ENCODE results near the gene NBEAL2. TPM values are rescaled to one million over a fixed set of nuclear protein-coding genes. Genes with fewer than 3 reads are reported as not detected.

NBEAL2 gene
- total and polyA plus RNA-seq, 3 donors from 2014 or later, result 16.2 to 44.8 (median 40.2) TPM

GRCh38 chr3:47047673-47048072 lies 68.2 kb downstream of the NBEAL2 start:
- no peak for DNase-seq
- no peaks in the 10 kb centered on the region for H3K9me3 ChIP-seq
- TF ChIP-seq CTCF (IDR thresholded peaks at IDR 0.05) (no peak), POLR2A (IDR thresholded peaks at IDR 0.05) (no peak)

GRCh38 chr3:47054412-47054811 lies 74.9 kb downstream of the NBEAL2 start:
- H3K4me3 ChIP-seq, result no peak overlapping the region
- no peaks in the 10 kb centered on the region for H3K9me3 ChIP-seq
- H3K36me3 ChIP-seq (ENCODE audit: low read depth, missing control alignments), result no peaks in the 10 kb centered on the region
- H3K4me1 ChIP-seq, result no peaks in the 10 kb centered on the region
- no peak for DNase-seq
- H3K27ac ChIP-seq, result no peak overlapping the region
- TF ChIP-seq CTCF (IDR thresholded peaks at IDR 0.05) (no peak), POLR2A (IDR thresholded peaks at IDR 0.05) (no peak)
- intact Hi-C loops (cut with DNase I; ENCODE audit: low total_unique reads), result no loop called here
- no peaks in the 10 kb centered on the region for H3K27me3 ChIP-seq

More at GRCh38 chr3:47047673-47048072, 68.2 kb downstream of the NBEAL2 start:
- intact Hi-C loops (cut with DNase I; ENCODE audit: low total_unique reads), result no loop called here
- H3K27ac ChIP-seq, result no peak overlapping the region
- no peak overlapping the region for H3K4me3 ChIP-seq
- no peaks in the 10 kb centered on the region for H3K4me1 ChIP-seq
- no peaks in the 10 kb centered on the region for H3K27me3 ChIP-seq
- H3K36me3 ChIP-seq (ENCODE audit: low read depth, missing control alignments), result no peaks in the 10 kb centered on the region

- DNase-seq, result no peak
- Histone ChIP-seq H3K4me3 (no peak overlapping the region), H3K27me3 (no peaks in the 10 kb centered on the region), H3K27ac (no peak overlapping the region), H3K9me3 (no peaks in the 10 kb centered on the region), H3K36me3 (ENCODE audit: low read depth, missing control alignments) (no peaks in the 10 kb centered on the region), H3K4me1 (no peaks in the 10 kb centered on the region)
- intact Hi-C loops (cut with DNase I; ENCODE audit: low total_unique reads), result no loop called here
- TF ChIP-seq POLR2A (IDR thresholded peaks at IDR 0.05), result no peak
- TF ChIP-seq CTCF (IDR thresholded peaks at IDR 0.05), result no peak
- 90 to 96% methylated on average over 2 to 3 of the region's 3 CpGs for WGBS, 2 donors
Measured at GRCh38 chr3:47056705-47057104, 77.2 kb downstream of the NBEAL2 start.

GRCh38 chr3:47057212-47057671 lies 77.8 kb downstream of the NBEAL2 start:
- Histone ChIP-seq H3K4me1 (no peaks in the 10 kb centered on the region), H3K4me3 (no peak overlapping the region), H3K27me3 (no peaks in the 10 kb centered on the region), H3K9me3 (no peaks in the 10 kb centered on the region), H3K36me3 (ENCODE audit: low read depth, missing control alignments) (no peaks in the 10 kb centered on the region), H3K27ac (no peak overlapping the region)
- no peak for DNase-seq
- 88 to 91% methylated on average over 6 of the region's 6 CpGs for WGBS, 2 donors
- TF ChIP-seq POLR2A (IDR thresholded peaks at IDR 0.05) (no peak), CTCF (IDR thresholded peaks at IDR 0.05) (no peak)
- intact Hi-C loops (cut with DNase I; ENCODE audit: low total_unique reads), result no loop called here

Small RNA genes lying within 50 kb of the gene (small RNA-seq; reads per million reads assigned to genes)
- 0 reads per million in 2 donors for gene MRPL57P3

Other genes starting within 250 kb of the NBEAL2 start
- 1 to 10 TPM; 1.2 to 3.0 TPM for gene MYL3, start 116.2 kb upstream of the NBEAL2 start, total RNA-seq
- 14.5 TPM for gene MYL3, start 116.2 kb upstream of the NBEAL2 start, polyA plus RNA-seq (ENCODE audit: insufficient read depth, low read depth, low replicate concordance)
- 10 to 100 TPM in 1 of 2 donors, 1 to 10 TPM in 1; 8.4 to 11.3 TPM for gene PTH1R, start 101.9 kb upstream of the NBEAL2 start, total RNA-seq
- 10.2 TPM for gene PTH1R, start 101.9 kb upstream of the NBEAL2 start, polyA plus RNA-seq (ENCODE audit: insufficient read depth, low read depth, low replicate concordance)
- gene CCDC12, start 2.9 kb upstream of the NBEAL2 start, total RNA-seq, result 10 to 100 TPM; 59.6 to 66.6 TPM
- 43.3 TPM for gene CCDC12, start 2.9 kb upstream of the NBEAL2 start, polyA plus RNA-seq (ENCODE audit: insufficient read depth, low read depth, low replicate concordance)
- gene SETD2, start 184.4 kb downstream of the NBEAL2 start, total RNA-seq, result 10 to 100 TPM; 76.7 to 95.2 TPM
- 37.1 TPM for gene SETD2, start 184.4 kb downstream of the NBEAL2 start, polyA plus RNA-seq (ENCODE audit: insufficient read depth, low read depth, low replicate concordance)

Data from testis (tissue), 3 donors.